Fibroblast of lung (primary cell): ENCODE data around the gene GRIK1. TPM values are rescaled to one million over a fixed set of nuclear protein-coding genes. Genes with fewer than 3 reads are reported as not detected.

Experiments
- DNase-seq, 2 donors: peaks; one replicate each; pipeline versions ENCODE4 v3.0.0 to v3.0.0-alpha.2; 2010; ENCODE audit warnings: low read depth in 2 of 2
- H2AFZ ChIP-seq: 2 replicates; pipeline ENCODE4 v1.5.1; 2012; ENCODE audit warnings: low read length, control low read depth, inconsistent platforms
- H3K27ac ChIP-seq: 2 replicates; pipeline ENCODE4 v1.5.1; 2011; ENCODE audit warnings: low read length, control low read depth; ENCODE audit not compliant: insufficient read depth
- H3K27me3 ChIP-seq: 2 replicates; pipeline ENCODE4 v1.5.1; 2011; ENCODE audit warnings: mild to moderate bottlenecking, low read length; ENCODE audit not compliant: control insufficient read depth, insufficient read depth
- H3K36me3 ChIP-seq: 2 replicates; pipeline ENCODE4 v1.5.1; 2011; ENCODE audit warnings: low read length; ENCODE audit not compliant: control insufficient read depth, insufficient read depth
- H3K4me1 ChIP-seq: 2 replicates; pipeline ENCODE4 v1.5.1; 2011; ENCODE audit warnings: low read length; ENCODE audit not compliant: control insufficient read depth, insufficient read depth; ENCODE audit errors: extremely low read depth
- H3K4me2 ChIP-seq: 2 replicates; pipeline ENCODE4 v1.5.1; 2011; ENCODE audit warnings: low read length, control low read depth; ENCODE audit not compliant: insufficient read depth; ENCODE audit errors: extremely low read depth
- H3K4me3 ChIP-seq, 4 experiments: fragments of 200-600 bp in 1 of 4; sonication (generic) in 1 of 4; replicated peaks in 1 of 4; 2 replicates each; pipeline ENCODE4 v1.5.1; 2011 to 2016; ENCODE audit warnings: low read length in 4 of 4, low read depth in 3 of 4, mild to moderate bottlenecking in 3 of 4, control low read depth in 2 of 4, inconsistent platforms in 1 of 4, mixed read lengths in 1 of 4; ENCODE audit not compliant: insufficient read depth in 1 of 4; ENCODE audit errors: control extremely low read depth in 1 of 4
- H3K79me2 ChIP-seq: 2 replicates; pipeline ENCODE4 v1.5.1; 2012; ENCODE audit warnings: mild to moderate bottlenecking, low read length, inconsistent platforms; ENCODE audit not compliant: control insufficient read depth, insufficient read depth
- H3K9ac ChIP-seq: 2 replicates; pipeline ENCODE4 v1.5.1; 2011; ENCODE audit warnings: mild to moderate bottlenecking, low read length, control low read depth; ENCODE audit not compliant: insufficient read depth
- H3K9me3 ChIP-seq: 2 replicates; pipeline ENCODE4 v1.5.1; 2012; ENCODE audit warnings: low read depth, low read length; ENCODE audit not compliant: control insufficient read depth, insufficient read depth
- H4K20me1 ChIP-seq: 2 replicates; pipeline ENCODE4 v1.5.1; 2011; ENCODE audit warnings: low read length; ENCODE audit not compliant: control insufficient read depth, insufficient read depth; ENCODE audit errors: extremely low read depth
- EZH2 ChIP-seq: IDR thresholded peaks from 2 replicates; pipeline ENCODE4 v1.5.1; 2012; ENCODE audit warnings: low read length, control low read depth, mild to moderate bottlenecking; ENCODE audit errors: missing control alignments
- polyA plus RNA-seq, 2 donors: library from polyadenylated mRNA; depleted of rRNA in 1 of 2; stranded (reverse) in 1 of 2; unstranded in 1 of 2; fragments of >200 nt; gene quantifications; 2 replicates each; pipeline ENCODE4 v1.2.1, GENCODE V29; 2011 to 2012; ENCODE audit warnings: missing spikeins in 1 of 2
- total RNA-seq: library from RNA; depleted of rRNA; stranded (reverse); fragments of >200 nt; gene quantifications from 2 replicates; pipeline ENCODE4 v1.2.1, GENCODE V29; 2014
- TF ChIP-seq, protein P1 (sequence below), 2 donors: IDR thresholded peaks in 1 of 2; conservative IDR thresholded peaks in 1 of 2; 1 replicate in 1 of 2; 2 replicates in 1 of 2; pipeline ENCODE4 v1.5.1; 2011 to 2012; ENCODE audit warnings: low read length in 2 of 2, control low read depth in 1 of 2, inconsistent platforms in 1 of 2, low read depth in 1 of 2, mild to moderate bottlenecking in 1 of 2

The GRIK1 gene
- total and polyA plus RNA-seq, 2 donors (not counting 1 experiment from before 2014, with no cell fraction given): not detected

DNA sequence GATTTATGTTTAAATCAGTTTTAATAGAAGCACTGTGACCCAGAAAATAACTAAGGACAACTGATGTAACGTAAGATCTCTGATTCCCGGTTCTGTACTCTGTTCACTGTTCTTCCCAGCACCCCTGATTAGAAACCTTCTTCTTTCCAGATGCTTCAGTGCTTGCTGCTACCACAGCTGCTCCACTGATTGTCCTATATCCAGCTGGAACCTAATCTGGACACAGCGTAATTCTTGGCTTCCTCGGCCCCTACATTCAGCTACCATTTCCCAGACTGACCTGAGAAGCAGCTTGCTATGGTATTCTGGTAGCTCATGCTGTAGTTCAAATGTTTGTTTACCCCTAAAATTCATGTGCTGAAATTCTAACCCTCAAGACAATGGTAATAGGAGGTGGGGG is 302.7 kb downstream of the GRIK1 start:
- no peak overlapping the region for H3K4me3 ChIP-seq
- no peaks in the 10 kb centered on the region for H3K27me3 ChIP-seq
- H3K9ac ChIP-seq: no peak overlapping the region
- no peaks in the 10 kb centered on the region for H3K36me3 ChIP-seq
- H4K20me1 ChIP-seq: no peaks in the 10 kb centered on the region
- DNase-seq: no peak
- H3K4me1 ChIP-seq: no peaks in the 10 kb centered on the region
- H3K4me2 ChIP-seq: no peak overlapping the region
- no peaks in the 10 kb centered on the region for H3K9me3 ChIP-seq
- no peak overlapping the region for H3K27ac ChIP-seq
- H2AFZ ChIP-seq: no peak overlapping the region
- no peaks in the 10 kb centered on the region for H3K79me2 ChIP-seq
- TF ChIP-seq, protein P1, sequence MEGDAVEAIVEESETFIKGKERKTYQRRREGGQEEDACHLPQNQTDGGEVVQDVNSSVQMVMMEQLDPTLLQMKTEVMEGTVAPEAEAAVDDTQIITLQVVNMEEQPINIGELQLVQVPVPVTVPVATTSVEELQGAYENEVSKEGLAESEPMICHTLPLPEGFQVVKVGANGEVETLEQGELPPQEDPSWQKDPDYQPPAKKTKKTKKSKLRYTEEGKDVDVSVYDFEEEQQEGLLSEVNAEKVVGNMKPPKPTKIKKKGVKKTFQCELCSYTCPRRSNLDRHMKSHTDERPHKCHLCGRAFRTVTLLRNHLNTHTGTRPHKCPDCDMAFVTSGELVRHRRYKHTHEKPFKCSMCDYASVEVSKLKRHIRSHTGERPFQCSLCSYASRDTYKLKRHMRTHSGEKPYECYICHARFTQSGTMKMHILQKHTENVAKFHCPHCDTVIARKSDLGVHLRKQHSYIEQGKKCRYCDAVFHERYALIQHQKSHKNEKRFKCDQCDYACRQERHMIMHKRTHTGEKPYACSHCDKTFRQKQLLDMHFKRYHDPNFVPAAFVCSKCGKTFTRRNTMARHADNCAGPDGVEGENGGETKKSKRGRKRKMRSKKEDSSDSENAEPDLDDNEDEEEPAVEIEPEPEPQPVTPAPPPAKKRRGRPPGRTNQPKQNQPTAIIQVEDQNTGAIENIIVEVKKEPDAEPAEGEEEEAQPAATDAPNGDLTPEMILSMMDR (conservative IDR thresholded peaks at IDR 0.05 in 1 of 2, IDR thresholded peaks at IDR 0.05 in 1 of 2; ENCODE audit: low read depth in 1 of 2, low read length in 2 of 2): no peak
- no peak for TF ChIP-seq EZH2

DNA sequence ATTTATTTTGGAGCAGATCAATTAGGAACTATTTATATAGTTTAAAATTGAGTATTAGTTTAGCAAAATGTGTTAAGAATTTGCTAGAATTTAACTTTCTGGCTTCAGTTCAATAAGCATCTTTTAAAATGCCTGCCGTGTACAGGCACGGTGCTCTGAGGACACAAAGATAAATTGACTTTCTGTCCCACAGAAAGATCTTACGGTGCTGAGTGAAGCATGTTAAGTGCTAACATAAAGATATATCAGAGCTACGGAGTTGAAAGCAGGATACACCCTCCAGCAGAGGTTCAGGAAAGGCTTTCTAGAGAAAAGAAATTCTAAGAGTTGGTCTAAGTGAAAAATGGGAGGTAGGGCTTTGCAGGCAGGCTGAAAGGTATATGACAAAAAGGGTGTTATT is 305.4 kb downstream of the GRIK1 start:
- no peak overlapping the region for H2AFZ ChIP-seq
- no peaks in the 10 kb centered on the region for H3K36me3 ChIP-seq
- no peaks in the 10 kb centered on the region for H4K20me1 ChIP-seq
- no peaks in the 10 kb centered on the region for H3K27me3 ChIP-seq
- H3K9ac ChIP-seq: no peak overlapping the region
- H3K79me2 ChIP-seq: no peaks in the 10 kb centered on the region
- no peak for DNase-seq
- no peak overlapping the region for H3K4me2 ChIP-seq
- H3K27ac ChIP-seq: no peak overlapping the region
- H3K4me3 ChIP-seq: no peak overlapping the region
- no peaks in the 10 kb centered on the region for H3K4me1 ChIP-seq
- no peaks in the 10 kb centered on the region for H3K9me3 ChIP-seq
- no peak for TF ChIP-seq EZH2
- TF ChIP-seq, protein P1 (conservative IDR thresholded peaks at IDR 0.05 in 1 of 2, IDR thresholded peaks at IDR 0.05 in 1 of 2; ENCODE audit: low read depth in 1 of 2, low read length in 2 of 2): no peak

DNA sequence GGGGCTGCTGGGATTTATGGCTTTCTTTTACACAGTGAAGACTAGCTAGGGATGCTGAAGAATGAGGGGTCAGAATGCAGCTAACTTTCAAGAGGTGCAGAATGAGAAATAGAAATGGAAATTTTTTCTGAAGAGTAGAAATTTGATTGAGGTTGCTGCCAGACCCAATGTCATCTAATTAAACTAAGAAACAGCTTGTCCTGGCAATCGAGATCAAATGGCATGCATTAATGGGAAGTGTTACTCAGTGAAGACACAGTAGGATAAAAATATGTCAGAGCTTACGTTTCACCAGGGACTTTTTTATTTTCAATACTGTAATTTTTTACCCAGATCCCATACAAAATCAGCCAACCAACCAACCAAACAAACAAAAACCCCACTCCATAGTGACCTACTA is 306.0 kb downstream of the GRIK1 start:
- DNase-seq: no peak
- Histone ChIP-seq H3K27ac (no peak overlapping the region), H3K4me3 (no peak overlapping the region), H4K20me1 (no peaks in the 10 kb centered on the region), H3K79me2 (no peaks in the 10 kb centered on the region), H3K9ac (no peak overlapping the region), H3K9me3 (no peaks in the 10 kb centered on the region), H3K27me3 (no peaks in the 10 kb centered on the region), H2AFZ (no peak overlapping the region), H3K4me2 (no peak overlapping the region), H3K4me1 (no peaks in the 10 kb centered on the region), H3K36me3 (no peaks in the 10 kb centered on the region)
- no peak for TF ChIP-seq EZH2
- TF ChIP-seq, protein P1 (conservative IDR thresholded peaks at IDR 0.05 in 1 of 2, IDR thresholded peaks at IDR 0.05 in 1 of 2; ENCODE audit: low read depth in 1 of 2, low read length in 2 of 2): no peak
